Lower leg skin (tissue), 3 donors: ENCODE measurements around the gene TSPO2.

Source experiments
- POLR2A ChIP-seq, 2 donors: fragments of 450-650 bp; IDR thresholded peaks; one replicate each; pipeline ENCODE4 v1.6.1; 2016 to 2017; ENCODE audit warnings: antibody characterized with exemption in 2 of 2, mild to moderate bottlenecking in 1 of 2, moderate library complexity in 1 of 2
- TF ChIP-seq, protein P1 (sequence below), 3 donors: fragments of 450-650 bp; IDR thresholded peaks; one replicate each; pipeline ENCODE4 v1.5.1; 2016; ENCODE audit warnings: antibody characterized with exemption in 3 of 3, mild to moderate bottlenecking in 3 of 3, moderate library complexity in 2 of 3

DNA sequence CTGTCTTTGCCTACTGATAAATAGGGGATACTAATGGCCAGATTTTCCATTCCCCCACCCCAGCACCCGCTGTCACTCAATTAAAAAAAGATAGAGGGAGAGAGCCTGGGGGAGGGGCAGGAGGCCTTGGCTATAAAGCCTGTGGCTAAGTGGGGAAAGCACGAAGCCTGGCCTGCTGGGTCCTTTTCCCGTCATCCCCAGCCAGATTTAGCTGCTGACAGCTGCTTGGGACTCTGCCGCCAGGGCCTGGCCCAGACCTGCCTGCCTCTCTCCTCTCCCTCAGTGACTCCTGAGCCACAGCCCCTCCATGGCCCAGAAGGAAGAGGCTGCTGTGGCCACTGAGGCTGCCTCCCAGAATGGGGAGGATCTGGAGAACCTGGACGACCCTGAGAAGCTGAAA lies 10.8 kb downstream of the TSPO2 start, which contains the start of gene APOBEC2:
- TF ChIP-seq, protein P1, sequence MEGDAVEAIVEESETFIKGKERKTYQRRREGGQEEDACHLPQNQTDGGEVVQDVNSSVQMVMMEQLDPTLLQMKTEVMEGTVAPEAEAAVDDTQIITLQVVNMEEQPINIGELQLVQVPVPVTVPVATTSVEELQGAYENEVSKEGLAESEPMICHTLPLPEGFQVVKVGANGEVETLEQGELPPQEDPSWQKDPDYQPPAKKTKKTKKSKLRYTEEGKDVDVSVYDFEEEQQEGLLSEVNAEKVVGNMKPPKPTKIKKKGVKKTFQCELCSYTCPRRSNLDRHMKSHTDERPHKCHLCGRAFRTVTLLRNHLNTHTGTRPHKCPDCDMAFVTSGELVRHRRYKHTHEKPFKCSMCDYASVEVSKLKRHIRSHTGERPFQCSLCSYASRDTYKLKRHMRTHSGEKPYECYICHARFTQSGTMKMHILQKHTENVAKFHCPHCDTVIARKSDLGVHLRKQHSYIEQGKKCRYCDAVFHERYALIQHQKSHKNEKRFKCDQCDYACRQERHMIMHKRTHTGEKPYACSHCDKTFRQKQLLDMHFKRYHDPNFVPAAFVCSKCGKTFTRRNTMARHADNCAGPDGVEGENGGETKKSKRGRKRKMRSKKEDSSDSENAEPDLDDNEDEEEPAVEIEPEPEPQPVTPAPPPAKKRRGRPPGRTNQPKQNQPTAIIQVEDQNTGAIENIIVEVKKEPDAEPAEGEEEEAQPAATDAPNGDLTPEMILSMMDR (IDR thresholded peaks at IDR 0.05), result no peak
- TF ChIP-seq POLR2A (IDR thresholded peaks at IDR 0.05), result no peak
